Stimulated activated naive B cell treated with anti-CD40 and anti-IgM and Interleukin-4, amounts not matched to agents 10 μg/mL and 1 μg/mL and 100 μg/mL, for 72 hours (primary cell): ENCODE data around the gene DCLRE1A.

Source experiments
- ATAC-seq, 2 donors: fragments of 150-1000 bp; cut with Tn5 transposase; replicated peaks; 2 replicates each; pipeline ENCODE4 v1.10.0; 2021; ENCODE audit warnings: moderate library complexity in 1 of 2
- DNase-seq: peaks from one replicate; pipeline ENCODE4 v3.0.0; 2021
- H3K27ac Mint-ChIP-seq: one replicate; pipeline ENCODE4 v1.8.0; 2022; ENCODE audit warnings: mild to moderate bottlenecking, mixed read lengths
- H3K27me3 Mint-ChIP-seq, 2 donors: one replicate each; pipeline ENCODE4 v1.8.0; 2022; ENCODE audit warnings: mixed read lengths in 2 of 2
- H3K36me3 Mint-ChIP-seq, 2 donors: one replicate each; pipeline ENCODE4 v1.8.0; 2022; ENCODE audit warnings: mixed read lengths in 2 of 2, mild to moderate bottlenecking in 1 of 2
- H3K4me1 Mint-ChIP-seq, 2 donors: one replicate each; pipeline ENCODE4 v1.8.0; 2022; ENCODE audit warnings: mixed read lengths in 2 of 2, mild to moderate bottlenecking in 1 of 2
- H3K4me3 Mint-ChIP-seq, 2 donors: one replicate each; pipeline ENCODE4 v1.8.0; 2022; ENCODE audit warnings: mild to moderate bottlenecking in 2 of 2, mixed read lengths in 2 of 2, moderate library complexity in 1 of 2
- H3K9me3 Mint-ChIP-seq, 2 donors: one replicate each; pipeline ENCODE4 v1.8.0; 2022; ENCODE audit warnings: mixed read lengths in 2 of 2, mild to moderate bottlenecking in 1 of 2

Gene DCLRE1A

DNA sequence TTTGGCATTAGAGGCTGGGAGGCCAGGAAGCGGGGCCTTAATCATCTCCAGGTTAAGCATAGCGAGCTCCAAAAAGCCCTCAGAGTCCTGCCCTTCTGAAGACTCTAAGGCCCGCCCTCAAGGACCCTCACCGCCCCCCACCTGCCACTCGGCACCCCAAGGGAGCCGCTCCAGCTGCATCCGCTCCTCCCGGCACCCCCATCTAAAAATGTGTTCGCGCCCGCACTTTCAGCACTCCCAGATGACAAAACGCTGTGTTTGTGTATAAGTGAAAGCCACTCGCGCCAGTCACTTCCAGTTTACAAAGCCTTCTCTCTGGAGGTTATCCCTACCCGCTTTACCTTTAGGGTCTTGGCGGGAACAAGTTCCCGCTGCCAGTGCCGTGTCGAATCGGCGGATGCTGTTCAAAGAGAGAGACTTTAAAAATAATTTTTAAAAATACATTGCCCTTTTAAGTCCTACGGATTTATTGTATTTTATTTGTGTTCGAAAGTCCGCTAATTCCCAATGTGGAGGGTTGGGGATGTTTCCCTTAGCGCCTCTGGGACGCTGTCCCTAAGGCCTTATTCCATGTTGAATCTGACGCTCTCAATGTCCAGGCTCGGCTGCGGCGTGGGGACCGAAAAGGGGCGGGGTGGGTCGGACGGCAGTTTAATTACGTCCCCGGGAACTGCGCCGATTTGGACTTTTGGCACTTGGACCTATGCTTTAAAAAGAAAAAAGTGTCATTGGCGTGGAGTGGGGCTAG is at the start of gene DCLRE1A, which contains the start of gene NHLRC2:
DCLRE1A (minus strand) TSS at position 70 of the 748 bp plus-strand sequence. CDS start 900 bp downstream, outside the sequence.
NHLRC2 (plus strand) TSS at position 649 of the 748 bp plus-strand sequence. CDS start 212 bp downstream, outside the sequence.
- peak; percentile 70 for DNase-seq
- H3K36me3 Mint-ChIP-seq, result peaks cover 4% of the 10 kb centered on the region in 2 donors
- peak within 1 kb of the TSS; percentile 91 to 97 for H3K4me3 Mint-ChIP-seq
- no peaks in the 10 kb centered on the region for H3K27me3 Mint-ChIP-seq
- H3K9me3 Mint-ChIP-seq, result no peaks in the 10 kb centered on the region
- peaks cover 18 to 36% of the 10 kb centered on the region in 2 donors for H3K4me1 Mint-ChIP-seq
- ATAC-seq, result peak; percentile 67
- peak within 1 kb of the TSS; percentile 94 for H3K27ac Mint-ChIP-seq

DNA sequence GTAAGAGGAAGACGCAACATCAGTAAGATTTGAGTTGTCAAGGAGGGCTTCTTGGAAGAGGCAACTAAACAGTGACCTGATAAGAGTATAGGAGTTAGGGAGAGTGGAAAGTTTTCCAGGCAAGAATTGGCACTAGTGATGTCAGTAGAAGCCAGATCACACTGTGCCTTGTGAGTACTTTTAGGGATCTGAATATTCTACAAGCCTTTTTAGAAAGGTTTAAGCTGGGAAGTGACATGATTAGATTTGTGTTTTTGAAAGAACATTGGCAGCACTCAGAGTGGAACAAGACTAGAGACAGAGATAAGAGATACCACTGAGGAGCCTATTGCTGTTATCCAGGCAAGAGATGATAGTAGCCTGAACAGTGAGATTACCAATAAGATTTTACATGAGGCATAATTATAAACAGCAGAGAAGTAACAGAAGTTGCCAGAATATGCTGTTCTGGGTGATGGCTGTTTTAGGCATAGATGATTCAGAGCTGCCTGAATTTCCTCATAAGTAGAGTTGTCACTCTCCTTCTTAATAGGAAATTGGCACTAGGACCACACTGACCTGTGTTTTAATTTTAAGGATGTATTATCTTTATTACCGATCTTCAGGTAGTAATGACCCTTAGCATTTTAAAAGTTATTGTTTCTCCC is 46.2 kb upstream of the DCLRE1A start:
- DNase-seq, result no peak
- no peak overlapping the region for H3K4me3 Mint-ChIP-seq
- no peaks in the 10 kb centered on the region for H3K9me3 Mint-ChIP-seq
- no peaks in the 10 kb centered on the region for H3K27me3 Mint-ChIP-seq
- H3K4me1 Mint-ChIP-seq, result no peaks in the 10 kb centered on the region
- ATAC-seq, result no peak
- H3K27ac Mint-ChIP-seq, result no peak overlapping the region
- peaks cover 27 to 38% of the 10 kb centered on the region in 2 donors for H3K36me3 Mint-ChIP-seq

DNA sequence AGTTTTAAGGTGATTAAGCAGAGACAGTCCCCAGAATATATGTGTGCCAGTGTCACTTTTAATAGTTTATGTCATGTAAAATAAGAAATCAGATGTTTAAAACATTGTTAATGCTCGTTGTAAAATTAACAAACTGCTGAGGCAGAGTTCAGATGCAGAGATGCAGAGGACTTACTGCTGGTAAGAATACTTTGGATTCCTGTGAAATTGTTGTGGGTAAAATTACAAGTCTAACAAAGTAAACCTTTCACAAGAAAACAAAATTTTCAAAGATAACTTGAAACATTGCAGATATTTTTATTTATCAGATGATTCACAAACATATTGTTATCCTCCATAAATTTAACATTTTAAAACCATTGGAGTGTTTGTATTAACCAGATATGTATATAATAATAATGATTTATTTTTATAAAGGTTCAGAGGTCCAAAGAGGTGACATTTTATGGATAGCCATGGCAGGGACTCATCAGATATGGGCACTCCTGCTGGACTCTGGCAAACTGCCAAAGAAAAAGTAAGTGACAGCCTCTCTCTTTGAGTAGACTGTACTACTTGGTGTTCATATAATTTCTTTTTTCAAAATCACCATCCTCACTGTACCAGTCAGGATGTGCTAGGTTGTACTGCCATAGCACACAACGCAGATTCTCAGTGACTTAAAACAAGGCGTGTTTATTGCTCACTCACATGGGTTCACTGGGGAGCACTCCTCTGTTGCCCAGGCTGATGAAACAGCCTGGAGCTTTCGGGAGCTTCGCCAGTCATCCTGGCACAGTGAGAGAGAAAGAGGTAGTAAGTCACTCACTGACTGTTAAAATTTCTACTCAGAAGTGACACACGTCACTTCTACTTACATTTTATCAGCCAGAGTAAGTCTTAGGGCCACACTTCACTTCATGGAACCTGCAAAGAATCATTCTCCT is 44.1 kb upstream of the DCLRE1A start:
- Mint-ChIP-seq H3K4me1 (no peaks in the 10 kb centered on the region), H3K9me3 (no peaks in the 10 kb centered on the region), H3K27ac (no peak overlapping the region), H3K4me3 (no peak overlapping the region), H3K27me3 (no peaks in the 10 kb centered on the region), H3K36me3 (peaks cover 35 to 40% of the 10 kb centered on the region in 2 donors)
- DNase-seq (no peak), ATAC-seq (no peak)

DNA sequence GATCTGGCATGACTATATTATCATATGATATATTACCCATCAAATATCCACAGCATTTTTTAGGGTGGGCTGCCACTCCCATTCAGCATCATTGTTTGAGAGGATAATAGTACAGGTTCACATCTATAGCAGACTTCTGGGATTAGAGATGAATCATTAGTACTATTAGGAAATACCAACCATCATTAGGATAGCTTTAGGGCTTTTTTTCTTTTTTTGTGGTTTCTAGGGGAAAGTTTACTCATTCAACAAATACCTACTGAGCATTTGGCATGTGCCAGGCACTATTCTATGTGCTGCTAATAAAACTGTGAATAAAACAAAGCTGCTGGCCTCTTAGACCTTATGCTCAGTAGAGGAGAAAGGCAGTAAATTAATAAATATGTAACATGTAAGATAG is 41.1 kb upstream of the DCLRE1A start:
- H3K27me3 Mint-ChIP-seq, result no peaks in the 10 kb centered on the region
- H3K27ac Mint-ChIP-seq, result no peak overlapping the region
- peaks cover 0 to 1% of the 10 kb centered on the region in 2 donors for H3K9me3 Mint-ChIP-seq
- no peak for DNase-seq
- peaks cover 31 to 43% of the 10 kb centered on the region in 2 donors for H3K36me3 Mint-ChIP-seq
- no peak overlapping the region for H3K4me3 Mint-ChIP-seq
- ATAC-seq, result no peak
- peaks cover 2 to 12% of the 10 kb centered on the region in 2 donors for H3K4me1 Mint-ChIP-seq

DNA sequence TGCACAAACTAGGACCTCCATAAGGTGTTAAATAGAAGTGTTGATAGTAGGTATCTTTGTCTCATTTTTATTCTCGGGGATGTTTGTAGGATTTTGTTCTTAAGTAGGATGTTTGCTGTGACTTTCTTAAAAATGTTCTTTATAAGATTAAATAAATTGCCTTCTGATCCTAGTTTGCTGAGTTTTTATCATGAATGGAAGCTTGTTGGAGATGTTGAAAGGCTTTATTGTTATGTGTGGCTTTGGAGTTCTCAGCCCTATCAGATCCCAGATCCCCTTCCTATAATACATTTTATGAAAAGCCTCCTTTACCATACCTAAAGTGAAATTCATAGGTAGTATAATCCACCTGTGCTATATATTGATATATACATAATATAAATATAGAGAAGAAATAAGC is 40.7 kb upstream of the DCLRE1A start:
- Mint-ChIP-seq H3K27ac (no peak overlapping the region), H3K4me3 (no peak overlapping the region), H3K36me3 (peaks cover 31 to 44% of the 10 kb centered on the region in 2 donors), H3K9me3 (peaks cover 0 to 3% of the 10 kb centered on the region in 2 donors), H3K4me1 (peaks cover 2 to 12% of the 10 kb centered on the region in 2 donors), H3K27me3 (no peaks in the 10 kb centered on the region)
- DNase-seq, result no peak
- no peak for ATAC-seq

DNA sequence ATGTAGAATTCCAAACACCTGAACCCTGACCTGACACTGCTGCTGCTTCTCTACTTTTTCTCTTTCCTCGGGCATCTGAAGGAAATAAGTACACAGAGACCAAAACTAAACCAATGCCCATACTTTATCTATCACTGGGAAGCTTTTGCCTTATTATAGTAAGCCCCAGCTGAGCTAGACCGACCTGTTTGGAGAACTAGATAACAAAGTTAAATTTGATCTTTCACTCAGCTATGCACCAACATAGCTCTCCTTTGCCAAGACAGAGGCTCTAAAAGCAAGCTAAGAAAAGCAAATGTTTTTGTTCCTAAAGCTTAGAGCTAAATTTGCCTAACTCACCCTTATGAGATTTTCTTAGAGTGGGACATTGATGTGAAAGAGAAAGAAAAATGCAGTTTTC is 39.7 kb upstream of the DCLRE1A start:
- ATAC-seq (no peak), DNase-seq (no peak)
- Mint-ChIP-seq H3K27ac (no peak overlapping the region), H3K27me3 (no peaks in the 10 kb centered on the region), H3K4me1 (peaks cover 2 to 12% of the 10 kb centered on the region in 2 donors), H3K9me3 (peaks cover 0 to 3% of the 10 kb centered on the region in 2 donors), H3K4me3 (no peak overlapping the region), H3K36me3 (peaks cover 25 to 37% of the 10 kb centered on the region in 2 donors)

DNA sequence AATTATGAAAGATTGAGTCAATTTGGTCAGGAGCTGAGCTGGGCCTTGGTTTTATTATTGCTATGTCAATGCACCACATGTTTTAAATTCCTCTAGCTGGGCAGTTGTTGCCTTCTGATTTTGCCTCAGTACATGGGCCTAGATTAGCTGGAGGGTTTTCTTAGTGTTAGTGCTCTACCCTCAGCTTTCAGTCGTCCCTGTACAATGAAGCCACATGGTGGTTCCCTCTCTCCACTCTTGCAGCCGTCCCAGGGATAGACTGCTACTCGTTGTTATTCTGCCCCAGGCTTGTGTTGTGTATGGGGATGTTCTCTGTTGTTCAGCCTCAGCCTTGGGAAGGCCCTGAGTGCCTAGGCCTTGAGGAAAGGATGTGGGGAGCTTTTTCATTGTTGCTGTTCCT is 37.6 kb upstream of the DCLRE1A start:
- H3K27ac Mint-ChIP-seq, result no peak overlapping the region
- H3K9me3 Mint-ChIP-seq, result peaks cover 0 to 3% of the 10 kb centered on the region in 2 donors
- no peak overlapping the region for H3K4me3 Mint-ChIP-seq
- H3K27me3 Mint-ChIP-seq, result no peaks in the 10 kb centered on the region
- DNase-seq, result no peak
- H3K4me1 Mint-ChIP-seq, result peaks cover 2 to 12% of the 10 kb centered on the region in 2 donors
- no peak for ATAC-seq
- H3K36me3 Mint-ChIP-seq, result peaks cover 29 to 44% of the 10 kb centered on the region in 2 donors

DNA sequence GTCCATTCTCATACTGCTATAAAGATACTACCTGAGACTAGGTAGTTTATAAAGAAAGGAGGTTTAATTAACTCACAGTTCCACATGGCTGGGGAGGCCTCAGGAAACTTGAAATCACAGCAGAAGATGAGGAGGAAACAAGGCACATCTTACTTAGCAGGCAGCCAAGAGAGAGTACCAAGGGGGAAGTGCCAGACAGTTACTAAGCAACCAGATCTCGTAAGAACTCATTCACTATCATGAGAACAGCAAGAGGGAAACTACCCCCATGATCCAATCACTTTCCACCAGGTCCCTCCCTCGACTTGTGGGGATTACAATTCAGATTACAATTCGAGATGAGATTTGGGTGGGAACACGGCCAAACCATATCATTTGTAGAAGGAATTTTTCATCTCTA is 36.9 kb upstream of the DCLRE1A start:
- DNase-seq (no peak), ATAC-seq (peak in 1 of 2 donors; percentile 36)
- H3K4me3 Mint-ChIP-seq, result no peak overlapping the region
- H3K27me3 Mint-ChIP-seq, result no peaks in the 10 kb centered on the region
- peaks cover 32 to 51% of the 10 kb centered on the region in 2 donors for H3K36me3 Mint-ChIP-seq
- no peak overlapping the region for H3K27ac Mint-ChIP-seq
- H3K9me3 Mint-ChIP-seq, result peaks cover 0 to 3% of the 10 kb centered on the region in 2 donors
- peaks cover 2 to 12% of the 10 kb centered on the region in 2 donors for H3K4me1 Mint-ChIP-seq

DNA sequence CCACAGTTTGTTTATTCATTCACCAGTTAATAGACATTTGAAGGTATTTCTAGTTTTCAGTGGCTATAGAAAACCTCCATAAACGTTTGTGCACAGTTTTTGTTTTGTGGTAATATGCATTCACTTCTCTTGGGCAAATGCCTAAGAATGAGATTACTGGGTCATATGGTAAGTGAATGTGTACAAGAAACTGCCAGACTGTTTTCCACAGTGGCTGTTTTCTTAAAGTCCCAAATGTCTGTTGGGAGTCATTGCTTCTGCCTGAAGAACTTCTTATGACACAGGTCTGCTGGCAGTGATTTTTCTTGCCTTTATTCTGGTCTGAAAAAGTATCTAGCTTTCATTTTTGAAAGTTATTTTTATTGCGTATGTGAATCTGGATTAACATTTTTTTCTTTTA is 36.0 kb upstream of the DCLRE1A start:
- Mint-ChIP-seq H3K27ac (no peak overlapping the region), H3K27me3 (no peaks in the 10 kb centered on the region), H3K36me3 (peaks cover 31 to 50% of the 10 kb centered on the region in 2 donors), H3K4me3 (no peak overlapping the region), H3K4me1 (peaks cover 2 to 12% of the 10 kb centered on the region in 2 donors), H3K9me3 (peaks cover 0 to 3% of the 10 kb centered on the region in 2 donors)
- ATAC-seq (no peak), DNase-seq (no peak)

DNA sequence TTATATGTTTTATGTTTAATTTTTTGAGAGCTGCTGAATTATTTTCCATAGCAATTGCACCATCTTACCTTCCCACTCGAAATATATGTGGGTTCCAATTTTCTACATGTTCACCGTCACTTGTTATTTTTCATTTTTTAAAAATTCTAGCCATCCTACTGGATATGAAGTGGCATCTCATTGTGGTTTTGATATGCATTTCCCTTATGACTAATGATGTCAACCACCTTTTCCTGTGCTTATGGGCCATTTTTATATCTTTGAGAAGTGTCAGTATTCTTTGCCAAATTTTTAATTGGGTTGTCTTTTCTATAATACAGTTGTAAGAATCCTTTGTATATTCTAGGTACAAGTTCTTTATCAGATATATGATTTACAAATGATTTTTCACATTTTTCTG is 28.4 kb upstream of the DCLRE1A start:
- Mint-ChIP-seq H3K27ac (no peak overlapping the region), H3K9me3 (peaks cover 0 to 4% of the 10 kb centered on the region in 2 donors), H3K4me3 (no peak overlapping the region), H3K4me1 (peaks cover 6 to 32% of the 10 kb centered on the region in 2 donors), H3K36me3 (peaks cover 26 to 45% of the 10 kb centered on the region in 2 donors), H3K27me3 (no peaks in the 10 kb centered on the region)
- ATAC-seq (no peak), DNase-seq (no peak)

DNA sequence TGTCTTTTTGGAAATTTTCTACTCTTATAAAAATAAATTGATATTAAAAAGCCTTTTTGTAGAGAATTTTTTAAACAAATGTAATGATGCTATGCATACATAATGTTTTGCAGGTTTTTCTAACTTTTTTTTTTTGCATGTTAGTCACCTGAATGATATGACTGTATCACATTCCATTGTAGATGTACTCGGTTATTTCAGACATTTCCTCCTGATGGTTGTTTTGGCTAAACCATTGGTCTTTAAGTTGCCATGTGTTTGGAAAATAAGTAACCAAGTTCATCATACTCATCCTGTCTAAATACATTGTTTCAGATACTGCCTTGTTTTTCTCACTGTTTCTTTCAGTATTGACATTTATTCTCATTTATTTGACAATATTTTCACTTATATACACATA is 26.4 kb upstream of the DCLRE1A start:
- no peak overlapping the region for H3K27ac Mint-ChIP-seq
- ATAC-seq (peak in 1 of 2 donors; percentile 51), DNase-seq (no peak)
- peaks cover 6 to 40% of the 10 kb centered on the region in 2 donors for H3K4me1 Mint-ChIP-seq
- H3K9me3 Mint-ChIP-seq, result peaks cover 0 to 4% of the 10 kb centered on the region in 2 donors
- H3K4me3 Mint-ChIP-seq, result no peak overlapping the region
- no peaks in the 10 kb centered on the region for H3K27me3 Mint-ChIP-seq
- H3K36me3 Mint-ChIP-seq, result peaks cover 15 to 33% of the 10 kb centered on the region in 2 donors

DNA sequence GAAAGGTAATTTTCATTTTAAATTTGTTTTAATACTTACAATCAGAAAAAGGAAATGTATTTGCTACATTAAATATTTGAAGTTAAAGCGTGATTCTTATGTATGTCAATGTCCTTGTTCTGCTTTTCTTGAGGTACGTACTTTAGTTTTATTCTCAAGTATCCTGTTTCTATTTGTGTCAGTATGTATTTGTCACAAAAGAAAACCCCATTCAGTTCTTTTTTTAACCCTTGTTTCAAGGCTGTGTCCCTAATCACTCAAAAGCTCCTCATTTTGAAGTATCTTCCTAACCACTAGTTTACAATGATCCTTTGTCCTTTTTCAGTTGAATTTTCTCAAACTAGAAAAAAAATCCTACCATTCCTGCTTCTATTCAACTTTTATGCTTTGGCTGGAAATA is 25.8 kb upstream of the DCLRE1A start:
- Mint-ChIP-seq H3K27me3 (no peaks in the 10 kb centered on the region), H3K36me3 (peaks cover 15 to 32% of the 10 kb centered on the region in 2 donors), H3K9me3 (peaks cover 0 to 4% of the 10 kb centered on the region in 2 donors), H3K4me3 (peak overlapping the region; percentile 12 to 54), H3K27ac (peak overlapping the region; percentile 44), H3K4me1 (peaks cover 7 to 45% of the 10 kb centered on the region in 2 donors)
- peak; percentile 90 to 96 for ATAC-seq
- DNase-seq, result no peak

DNA sequence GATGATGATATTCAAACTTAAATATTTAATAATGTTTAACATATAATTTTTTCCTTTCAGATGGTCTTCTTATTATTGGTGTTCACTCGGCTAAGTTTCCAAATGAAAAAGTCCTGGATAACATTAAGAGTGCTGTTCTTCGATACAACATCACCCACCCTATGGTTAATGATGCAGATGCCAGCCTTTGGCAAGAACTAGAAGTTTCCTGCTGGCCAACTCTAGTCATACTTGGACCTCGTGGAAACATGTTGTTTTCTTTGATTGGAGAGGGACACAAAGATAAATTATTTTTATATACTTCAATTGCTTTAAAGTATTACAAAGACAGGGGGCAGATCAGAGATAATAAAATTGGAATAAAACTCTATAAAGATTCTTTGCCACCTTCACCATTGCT is 22.6 kb upstream of the DCLRE1A start:
- no peak overlapping the region for H3K27ac Mint-ChIP-seq
- H3K4me3 Mint-ChIP-seq, result no peak overlapping the region
- no peaks in the 10 kb centered on the region for H3K27me3 Mint-ChIP-seq
- no peaks in the 10 kb centered on the region for H3K9me3 Mint-ChIP-seq
- no peak for DNase-seq
- no peak for ATAC-seq
- H3K4me1 Mint-ChIP-seq, result peaks cover 12 to 53% of the 10 kb centered on the region in 2 donors
- H3K36me3 Mint-ChIP-seq, result peaks cover 12 to 30% of the 10 kb centered on the region in 2 donors

DNA sequence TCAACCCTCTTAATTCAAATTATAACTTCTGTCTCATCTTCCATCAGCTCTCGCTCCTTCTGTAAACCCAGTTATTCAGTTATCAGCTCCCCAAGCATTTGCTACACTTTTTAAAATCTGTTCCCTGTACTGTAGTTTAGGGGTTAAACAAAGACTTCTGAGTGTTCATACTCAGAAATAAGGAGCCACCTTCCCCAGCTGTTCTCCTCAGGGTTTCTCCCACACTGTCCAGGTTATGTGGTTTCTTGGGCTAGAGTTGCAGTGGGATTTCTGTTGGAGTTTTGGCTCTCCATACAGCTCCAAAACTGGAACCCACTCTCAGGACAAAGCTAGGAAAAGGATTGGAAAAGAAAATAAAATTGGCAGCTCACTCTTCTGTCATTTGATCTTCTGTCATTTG is 21.3 kb upstream of the DCLRE1A start:
- no peak for ATAC-seq
- no peaks in the 10 kb centered on the region for H3K27me3 Mint-ChIP-seq
- H3K36me3 Mint-ChIP-seq, result peaks cover 12 to 30% of the 10 kb centered on the region in 2 donors
- DNase-seq, result no peak
- peaks cover 12 to 53% of the 10 kb centered on the region in 2 donors for H3K4me1 Mint-ChIP-seq
- no peak overlapping the region for H3K27ac Mint-ChIP-seq
- no peaks in the 10 kb centered on the region for H3K9me3 Mint-ChIP-seq
- H3K4me3 Mint-ChIP-seq, result no peak overlapping the region
